OCI-LY1 (cell line): ENCODE results near the gene KRT1.

Experiments
- H2AFZ ChIP-seq: fragments of 200-600 bp; sonication (generic), shearing (Covaris generic); 2 replicates; pipeline ENCODE4 v1.6.0; 2014; ENCODE audit warnings: antibody characterized with exemption, mild to moderate bottlenecking, low read length
- H3F3A ChIP-seq: fragments of 200-600 bp; sonication (generic), shearing (Covaris generic); 2 replicates; pipeline ENCODE4 v1.6.0; 2014; ENCODE audit warnings: mild to moderate bottlenecking, antibody characterized with exemption, low read length, moderate library complexity; ENCODE audit not compliant: insufficient read depth
- H3K27ac ChIP-seq: fragments of 200-600 bp; sonication (generic); 2 replicates; pipeline ENCODE4 v1.5.1; 2014; ENCODE audit warnings: low read length, mixed run types, mild to moderate bottlenecking, low read depth; ENCODE audit not compliant: poor library complexity, severe bottlenecking
- H3K27me3 ChIP-seq: fragments of 200-600 bp; sonication (generic); 2 replicates; pipeline ENCODE4 v1.6.0; 2014; ENCODE audit warnings: antibody characterized with exemption, mild to moderate bottlenecking, low read length, moderate library complexity; ENCODE audit not compliant: insufficient read depth
- H3K36me3 ChIP-seq: fragments of 200-600 bp; sonication (generic); 2 replicates; pipeline ENCODE4 v1.6.1; 2014; ENCODE audit warnings: mild to moderate bottlenecking, antibody characterized with exemption, low read length, moderate library complexity, mixed read lengths; ENCODE audit not compliant: insufficient read depth
- H3K4me1 ChIP-seq: fragments of 200-600 bp; sonication (generic); 2 replicates; pipeline ENCODE4 v1.5.1; 2014; ENCODE audit warnings: mild to moderate bottlenecking, low read length, moderate library complexity; ENCODE audit not compliant: insufficient read depth, severe bottlenecking
- H3K4me2 ChIP-seq: fragments of 200-600 bp; sonication (generic), shearing (Covaris generic); 2 replicates; pipeline ENCODE4 v1.6.1; 2014; ENCODE audit warnings: low read length
- H3K4me3 ChIP-seq: fragments of 200-600 bp; sonication (generic); 2 replicates; pipeline ENCODE4 v1.5.1; 2014; ENCODE audit warnings: low read length, low read depth, mild to moderate bottlenecking, mixed read lengths; ENCODE audit not compliant: poor library complexity, severe bottlenecking
- H3K79me2 ChIP-seq: fragments of 200-600 bp; shearing (Covaris generic); 2 replicates; pipeline ENCODE4 v1.6.1; 2016; ENCODE audit warnings: mixed run types, low read length, mixed read lengths; ENCODE audit not compliant: insufficient read depth
- H3K9ac ChIP-seq: fragments of 200-600 bp; sonication (generic), shearing (Covaris generic); 2 replicates; pipeline ENCODE4 v1.6.1; 2014; ENCODE audit warnings: mild to moderate bottlenecking, low read length, mixed read lengths
- H3K9me2 ChIP-seq: fragments of 200-600 bp; sonication (generic), shearing (Covaris generic); 2 replicates; pipeline ENCODE4 v1.6.1; 2014; ENCODE audit warnings: low read depth, mild to moderate bottlenecking, low read length, mixed read lengths
- H3K9me3 ChIP-seq: fragments of 200-600 bp; shearing (Covaris generic); 2 replicates; pipeline ENCODE4 v1.6.1; 2014; ENCODE audit warnings: low read length, mixed read lengths
- H4K20me1 ChIP-seq: fragments of 200-600 bp; sonication (generic), shearing (Covaris generic); 2 replicates; pipeline ENCODE4 v1.6.0; 2016; ENCODE audit warnings: mild to moderate bottlenecking, low read length; ENCODE audit not compliant: insufficient read depth
- CTCF ChIP-seq: fragments of 200-600 bp; sonication (generic), shearing (Covaris generic); IDR thresholded peaks from 2 replicates; pipeline ENCODE4 v1.5.1; 2017; ENCODE audit warnings: mild to moderate bottlenecking, antibody characterized with exemption, low read length, moderate library complexity, mixed read lengths
- EZH2 ChIP-seq: fragments of 200-600 bp; sonication (generic), shearing (Covaris generic); IDR thresholded peaks from 2 replicates; pipeline ENCODE4 v1.8.0; 2017; ENCODE audit warnings: borderline replicate concordance, mixed run types, mild to moderate bottlenecking, antibody characterized with exemption, low read length, moderate library complexity, mixed read lengths

Gene KRT1

GRCh38 chr12:52646613-52647012 lies 33.6 kb downstream of the KRT1 start:
- H3K9ac ChIP-seq = no peak overlapping the region
- H4K20me1 ChIP-seq = no peaks in the 10 kb centered on the region
- H3K36me3 ChIP-seq = no peaks in the 10 kb centered on the region
- TF ChIP-seq EZH2 (no peak), CTCF (no peak)
- no peaks in the 10 kb centered on the region for H3K9me3 ChIP-seq
- no peaks in the 10 kb centered on the region for H3F3A ChIP-seq
- H3K4me1 ChIP-seq = no peaks in the 10 kb centered on the region
- no peak overlapping the region for H3K4me2 ChIP-seq
- no peaks in the 10 kb centered on the region for H3K9me2 ChIP-seq
- H3K27me3 ChIP-seq = no peaks in the 10 kb centered on the region; the same call in 1 of the 2 replicates
- H3K4me3 ChIP-seq = no peak overlapping the region
- H3K79me2 ChIP-seq = no peaks in the 10 kb centered on the region
- no peak overlapping the region for H2AFZ ChIP-seq
- no peak overlapping the region for H3K27ac ChIP-seq

GRCh38 chr12:52645982-52646381 lies 34.2 kb downstream of the KRT1 start:
- Histone ChIP-seq H3K27ac (no peak overlapping the region), H3K27me3 (no peaks in the 10 kb centered on the region; the same call in 1 of the 2 replicates)
- no peak for TF ChIP-seq CTCF
- TF ChIP-seq EZH2 = no peak

GRCh38 chr12:52645120-52645761 lies 35.0 kb downstream of the KRT1 start:
- Histone ChIP-seq H3K36me3 (no peaks in the 10 kb centered on the region), H3K4me3 (no peak overlapping the region), H3F3A (no peaks in the 10 kb centered on the region), H3K4me1 (no peaks in the 10 kb centered on the region), H3K4me2 (no peak overlapping the region), H4K20me1 (no peaks in the 10 kb centered on the region), H3K27me3 (no peaks in the 10 kb centered on the region; the same call in 1 of the 2 replicates), H3K9ac (no peak overlapping the region), H3K9me2 (no peaks in the 10 kb centered on the region), H2AFZ (no peak overlapping the region), H3K27ac (no peak overlapping the region), H3K9me3 (no peaks in the 10 kb centered on the region), H3K79me2 (no peaks in the 10 kb centered on the region)
- TF ChIP-seq CTCF (no peak), EZH2 (no peak)

More at GRCh38 chr12:52645982-52646381, 34.2 kb downstream of the KRT1 start:
- Histone ChIP-seq H3K4me3 (no peak overlapping the region), H4K20me1 (no peaks in the 10 kb centered on the region), H3K9me3 (no peaks in the 10 kb centered on the region), H3K9me2 (no peaks in the 10 kb centered on the region), H3K4me2 (no peak overlapping the region), H3F3A (no peaks in the 10 kb centered on the region), H3K79me2 (no peaks in the 10 kb centered on the region), H3K4me1 (no peaks in the 10 kb centered on the region), H3K36me3 (no peaks in the 10 kb centered on the region), H2AFZ (no peak overlapping the region), H3K9ac (no peak overlapping the region)
